GM19397 (cell line): ENCODE results near the gene NOTUM.
"Not testable (repeated sequence)": the region's sequence is repeated elsewhere in the genome, so short reads cannot be mapped to it uniquely, and the experiment has no call there.

Experiments used
- ATAC-seq: cut with Tn5 transposase; IDR thresholded peaks from one replicate; pipeline ENCODE4 v1.9.1; 2021; ENCODE audit warnings: mild to moderate bottlenecking, moderate library complexity; ENCODE audit not compliant: unreplicated experiment

The NOTUM gene

DNA sequence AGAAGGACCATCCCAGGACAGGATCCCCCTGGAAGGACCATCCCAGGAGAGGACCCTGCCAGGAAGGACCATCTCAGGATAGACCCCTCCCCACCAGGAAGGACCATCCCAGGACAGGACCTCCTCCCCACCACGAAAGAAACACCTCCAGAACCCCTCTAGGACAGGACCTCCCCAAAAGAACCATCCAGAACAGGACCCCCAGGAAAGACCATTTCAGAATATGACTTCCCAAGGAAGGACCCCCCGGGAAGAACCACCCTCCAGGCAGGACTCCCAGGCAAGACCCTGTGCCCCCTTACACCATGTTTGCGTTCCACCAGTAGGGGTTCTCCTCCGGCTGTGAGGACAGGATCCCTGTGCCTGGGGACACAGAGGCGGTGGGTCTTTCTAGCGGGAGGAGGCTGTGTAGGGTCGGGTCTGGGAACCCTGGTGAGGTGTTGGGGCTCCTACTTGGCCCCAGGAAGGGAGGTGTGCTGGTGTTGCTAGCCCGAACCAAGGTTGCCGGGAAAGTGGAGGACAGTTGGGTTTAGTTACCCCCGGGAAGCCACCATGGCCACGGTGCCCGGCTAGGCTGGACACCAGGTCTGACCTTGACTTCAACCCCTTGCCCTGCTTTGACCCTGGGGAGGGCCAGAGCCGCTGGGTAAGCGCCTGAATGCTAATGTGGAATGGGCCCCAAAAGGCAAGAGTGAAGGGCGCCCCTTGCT lies 2.2 kb downstream of the NOTUM start:
- no peak for ATAC-seq

DNA sequence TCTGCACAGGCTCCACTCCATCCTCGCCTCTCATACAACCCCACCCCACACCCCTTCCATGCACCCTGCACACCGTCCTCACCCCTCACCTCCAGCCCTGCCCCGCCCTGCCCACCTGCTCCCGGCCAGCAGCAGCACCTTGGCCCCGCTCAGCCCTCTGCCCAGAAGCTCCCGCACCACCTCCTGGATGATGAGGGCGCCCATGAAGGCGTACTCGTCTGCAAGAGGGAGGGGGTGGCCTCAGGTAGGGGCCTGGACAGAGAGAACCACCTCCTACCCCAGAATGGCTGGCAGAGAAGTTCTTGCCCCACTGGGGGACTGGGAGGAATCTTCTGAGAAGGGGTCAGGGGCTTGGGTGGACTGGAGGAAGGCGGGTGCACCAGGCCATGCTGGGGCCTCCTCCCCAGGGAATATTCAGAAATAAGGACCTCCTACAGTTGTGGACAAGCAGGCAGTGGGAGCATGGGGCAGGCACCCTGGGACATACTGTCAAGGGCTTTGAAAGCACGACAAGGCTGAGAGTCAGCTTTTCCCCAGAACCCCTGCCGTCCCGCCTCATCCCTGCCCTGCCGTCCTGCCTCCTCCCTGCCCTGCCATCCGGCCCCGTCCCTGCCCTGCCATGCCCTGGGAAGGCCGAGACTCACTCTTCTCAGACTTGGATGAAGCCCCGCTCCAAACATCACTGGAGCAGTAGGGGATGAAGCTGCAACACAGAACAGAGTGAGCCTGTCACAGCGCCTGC lies 3.1 kb downstream of the NOTUM start:
- no peak for ATAC-seq

DNA sequence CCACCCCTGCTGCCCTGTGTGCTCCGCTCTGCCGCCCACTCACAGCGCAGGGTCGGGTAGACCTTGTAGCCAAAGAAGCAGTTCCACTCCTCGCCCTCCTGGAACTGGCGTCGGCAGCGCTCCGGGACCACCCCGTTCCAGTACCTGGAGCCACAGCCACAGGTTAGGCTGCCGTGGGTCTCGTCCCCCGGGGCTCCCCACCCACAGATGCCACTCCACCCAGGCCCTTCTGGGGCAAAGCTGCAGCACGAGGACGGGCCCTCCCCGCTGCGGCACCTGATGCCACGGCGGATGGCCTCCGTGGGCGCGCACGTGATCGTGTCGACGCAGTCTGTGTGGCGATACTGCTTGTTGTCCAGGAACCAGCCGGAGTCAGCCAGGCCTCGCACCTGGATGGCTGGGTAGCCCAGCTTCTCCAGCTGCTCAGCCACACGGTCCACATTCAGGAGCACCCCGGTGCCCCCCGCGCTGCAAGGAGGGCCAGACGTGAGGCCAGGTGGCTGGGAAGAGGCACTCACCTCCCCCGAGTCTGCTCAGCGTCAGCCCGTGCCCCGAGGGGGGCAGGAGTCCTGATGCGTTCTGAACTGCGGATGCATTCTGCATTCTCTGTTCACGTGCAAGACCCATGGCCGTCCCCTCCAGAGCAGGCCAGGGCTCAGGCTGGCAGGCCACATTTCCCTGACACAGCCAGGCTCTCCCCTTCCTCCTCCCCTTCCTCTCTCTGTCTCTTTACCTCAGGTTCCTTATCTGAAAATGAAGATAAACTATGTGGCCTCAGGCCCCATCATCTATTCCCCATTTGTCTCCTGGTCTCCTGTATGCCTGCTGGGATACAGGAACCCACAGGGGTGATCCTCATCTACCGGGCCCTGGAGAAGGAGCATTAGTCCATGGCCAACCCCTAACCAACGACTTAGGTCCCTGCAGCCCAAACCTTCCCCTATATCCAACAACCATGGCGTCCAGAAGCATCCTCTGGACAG lies 4.1 kb downstream of the NOTUM start:
- ATAC-seq, result no peak

DNA sequence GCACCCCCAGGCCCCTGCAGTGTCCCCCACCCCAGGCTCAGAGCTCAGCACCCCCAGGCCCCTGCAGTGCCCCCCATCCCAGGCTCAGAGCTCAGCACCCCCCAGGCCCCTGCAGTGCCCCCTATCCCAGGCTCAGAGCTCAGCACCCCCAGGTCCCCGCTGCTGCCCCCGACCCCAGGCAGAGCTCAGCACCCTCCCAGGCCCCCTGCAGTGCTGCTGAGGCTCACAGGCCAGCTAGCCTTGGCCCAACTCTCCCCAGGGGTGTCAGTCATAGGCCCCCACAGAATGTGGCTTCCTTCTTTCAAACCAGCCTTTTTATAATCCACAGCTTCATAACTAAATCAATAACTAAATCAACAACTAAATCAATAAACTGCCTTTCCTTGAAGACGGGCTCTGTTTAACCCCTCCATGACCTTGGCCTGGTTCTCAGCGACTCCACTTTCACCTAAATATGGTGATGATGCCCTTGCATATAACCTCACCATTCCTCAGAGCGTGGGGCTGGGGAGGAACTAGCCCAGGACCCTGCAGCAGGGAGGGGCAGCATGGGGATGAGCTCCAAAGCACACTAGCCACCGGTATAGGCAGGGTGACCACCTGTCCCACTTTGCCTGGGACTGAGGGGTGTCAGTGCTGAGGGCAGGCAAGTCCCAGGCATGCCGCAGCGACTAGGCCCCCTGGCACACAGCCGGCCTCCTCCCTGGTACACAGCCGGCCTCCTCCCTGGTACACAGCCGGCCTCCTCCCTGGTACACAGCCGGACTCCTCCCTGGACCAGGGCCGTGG lies 5.0 kb downstream of the NOTUM start:
- no peak for ATAC-seq

DNA sequence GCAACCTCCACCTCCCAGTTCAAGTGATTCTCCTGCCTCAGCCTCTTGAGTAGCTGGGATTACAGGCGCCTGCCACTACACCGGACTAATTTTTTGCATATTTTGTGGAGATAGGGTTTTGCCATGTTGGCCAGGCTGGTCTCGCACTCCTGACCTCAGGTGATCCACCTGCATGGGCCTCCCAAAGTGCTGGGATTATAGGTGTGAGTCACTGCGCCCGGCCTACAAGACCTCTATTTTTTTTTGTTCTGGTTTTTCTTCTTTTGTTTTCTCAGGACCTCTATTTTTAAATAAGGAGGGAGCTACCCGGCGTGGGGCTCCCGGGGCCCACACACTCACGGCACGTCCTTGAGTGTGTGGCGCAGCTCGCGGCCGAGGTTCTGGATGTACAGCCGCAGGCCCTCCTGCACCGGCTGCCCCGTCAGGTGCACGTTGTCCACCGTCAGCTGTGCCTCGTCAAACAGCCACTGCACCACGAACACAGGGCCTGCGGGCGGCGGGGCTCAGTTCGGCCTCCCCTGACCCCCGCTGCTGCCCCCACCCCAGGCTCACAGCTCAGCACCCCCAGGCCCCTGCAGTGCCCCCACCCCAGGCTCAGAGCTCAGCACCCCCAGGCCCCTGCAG lies 5.8 kb downstream of the NOTUM start:
- ATAC-seq, result no peak

DNA sequence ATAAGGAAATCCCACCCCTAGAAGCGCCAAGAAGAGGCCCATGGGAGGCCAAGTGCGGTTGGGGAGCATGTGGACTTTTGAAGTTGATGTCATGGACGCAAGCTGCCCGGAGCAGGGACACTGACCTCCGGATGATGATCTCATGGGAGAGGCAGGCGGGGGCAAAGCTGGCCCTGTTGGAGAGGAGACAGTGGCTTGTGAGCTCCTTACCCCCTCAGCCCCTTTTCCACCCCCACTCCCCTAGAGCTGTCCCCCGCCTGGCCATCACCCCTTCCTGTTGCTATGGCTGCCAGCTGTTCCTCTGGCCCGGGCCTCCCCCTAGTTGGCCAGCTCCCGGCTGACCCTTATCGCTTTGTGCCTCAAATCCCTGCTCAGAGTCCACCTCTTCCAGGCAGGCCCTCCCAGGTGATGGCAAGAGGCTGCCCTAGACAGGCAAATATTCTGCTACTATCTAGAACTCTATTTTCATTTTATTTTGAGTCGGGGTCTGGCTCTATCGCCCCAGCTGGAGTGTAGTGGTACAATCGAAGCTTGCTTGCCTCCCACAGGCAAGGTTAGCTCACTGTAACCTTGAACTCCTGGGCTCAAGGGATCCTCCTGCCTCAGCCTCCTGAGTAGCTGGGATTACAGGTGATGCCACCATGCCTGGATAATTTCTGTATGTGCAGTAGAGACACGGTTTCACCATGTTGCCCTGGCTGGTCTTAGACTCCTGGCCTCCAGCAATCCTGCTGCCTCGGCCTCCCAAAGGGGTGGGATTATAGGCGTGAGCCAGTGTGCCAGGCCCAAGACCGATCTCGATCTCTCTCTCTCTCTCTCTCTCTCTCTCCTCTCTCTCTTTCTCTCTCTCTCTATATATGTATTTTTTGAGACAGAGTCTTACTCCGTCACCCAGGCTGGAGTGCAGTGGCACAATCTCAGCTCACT lies 6.6 kb downstream of the NOTUM start:
- no peak for ATAC-seq

DNA sequence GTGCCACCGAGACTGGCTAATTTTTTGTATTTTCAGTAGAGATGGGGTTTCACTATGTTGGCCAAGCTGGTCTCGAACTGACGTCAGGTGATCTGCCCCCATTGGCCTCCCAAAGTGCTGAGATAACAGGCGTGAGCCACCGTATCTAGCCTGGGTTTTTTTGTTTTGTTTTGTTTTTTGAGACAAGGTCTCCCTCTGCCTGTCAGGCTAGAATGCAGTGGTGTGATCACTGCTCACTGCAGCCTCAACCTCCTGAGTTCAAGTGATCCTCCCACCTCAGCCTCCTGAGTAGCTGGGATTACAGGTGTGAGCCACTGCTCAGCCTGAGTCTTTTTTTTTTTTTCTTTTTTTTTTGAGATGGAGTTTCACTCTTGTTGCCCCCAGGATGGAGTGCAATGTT lies 7.5 kb downstream of the NOTUM start:
- ATAC-seq, result not testable (repeated sequence)

DNA sequence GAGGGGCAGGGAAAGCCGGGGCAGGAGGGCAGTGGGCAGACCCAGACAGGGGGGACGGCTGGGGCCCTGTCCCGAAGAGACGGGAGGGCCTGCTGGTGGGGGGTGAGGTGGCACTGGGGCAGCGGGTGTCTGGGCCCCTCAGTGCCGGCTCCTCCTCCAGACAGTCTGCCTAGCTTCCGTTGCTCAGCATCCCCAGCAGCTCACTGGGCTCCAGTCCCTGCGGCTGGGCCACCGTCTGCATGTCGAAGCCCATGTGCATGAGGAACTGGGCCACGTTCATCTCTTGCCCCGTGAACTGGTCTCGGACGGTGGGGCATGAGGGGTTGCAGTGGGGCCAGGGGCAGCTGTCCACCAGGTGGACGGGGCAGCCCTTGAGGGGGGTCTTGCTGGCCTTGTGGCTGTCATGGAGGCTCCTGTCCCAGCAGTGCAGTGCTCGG lies 8.2 kb downstream of the NOTUM start:
- ATAC-seq, result no peak

DNA sequence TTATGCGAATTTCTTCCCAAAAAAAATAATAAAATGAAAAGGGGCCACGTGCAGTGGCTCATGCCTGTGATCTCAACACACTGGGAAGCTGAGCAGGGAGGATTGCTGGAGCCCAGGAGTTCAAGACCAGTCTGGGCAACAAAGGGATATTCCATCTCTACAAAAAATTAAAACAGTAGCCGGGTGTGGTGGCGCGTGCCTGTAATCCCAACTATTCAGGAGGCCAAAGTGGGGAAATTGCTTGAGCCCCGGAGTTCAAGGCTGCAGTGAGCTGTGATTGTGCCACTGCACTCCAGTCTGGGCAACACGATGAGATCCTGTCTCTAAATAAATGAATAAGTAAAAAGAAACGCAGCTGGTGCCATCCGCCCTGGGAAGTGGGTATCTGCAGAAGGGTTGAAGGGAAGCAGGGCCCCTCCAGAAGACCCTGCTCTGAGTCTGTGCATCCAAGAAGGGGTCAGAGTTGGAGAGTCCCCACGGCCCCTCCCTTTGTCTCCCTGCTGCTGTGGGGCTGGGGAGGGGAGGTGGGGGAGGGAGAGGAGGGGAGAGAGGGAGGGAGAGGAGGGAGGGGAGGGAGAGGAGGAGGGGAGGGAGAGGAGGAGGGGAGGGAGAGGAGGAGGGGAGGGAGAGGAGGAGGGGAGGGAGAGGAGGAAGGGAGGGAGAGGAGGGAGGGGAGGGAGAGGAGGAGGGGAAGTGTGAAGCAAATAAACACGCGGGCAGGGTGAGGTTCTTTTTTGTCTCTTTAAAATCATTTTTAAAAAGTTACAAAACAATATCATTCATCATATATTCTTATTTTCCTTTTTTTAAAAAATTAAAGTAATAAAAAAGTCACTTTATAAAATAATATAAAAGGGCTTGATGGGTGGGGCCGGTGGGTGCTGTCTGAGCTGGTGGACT lies 9.0 kb downstream of the NOTUM start:
- ATAC-seq, result no peak

DNA sequence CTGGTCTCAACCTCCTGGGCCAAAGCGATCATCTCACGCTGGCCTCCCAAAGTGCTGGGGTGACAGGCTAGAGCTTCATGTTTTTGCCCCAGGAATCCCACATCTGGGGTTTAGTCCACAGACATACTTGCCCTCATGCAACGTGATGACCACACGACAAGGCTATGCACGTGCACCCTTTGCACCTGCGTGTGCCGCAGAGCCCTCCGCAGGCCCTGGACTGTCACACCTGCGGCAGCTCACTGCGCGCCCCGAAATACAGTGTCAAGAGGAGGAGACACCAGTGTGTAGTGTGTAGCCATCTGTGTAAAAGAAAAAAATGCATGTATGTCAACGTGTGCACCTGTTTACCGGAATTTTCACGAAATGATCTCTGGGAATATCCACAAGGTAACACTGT lies 10.5 kb downstream of the NOTUM start:
- ATAC-seq, result no peak

DNA sequence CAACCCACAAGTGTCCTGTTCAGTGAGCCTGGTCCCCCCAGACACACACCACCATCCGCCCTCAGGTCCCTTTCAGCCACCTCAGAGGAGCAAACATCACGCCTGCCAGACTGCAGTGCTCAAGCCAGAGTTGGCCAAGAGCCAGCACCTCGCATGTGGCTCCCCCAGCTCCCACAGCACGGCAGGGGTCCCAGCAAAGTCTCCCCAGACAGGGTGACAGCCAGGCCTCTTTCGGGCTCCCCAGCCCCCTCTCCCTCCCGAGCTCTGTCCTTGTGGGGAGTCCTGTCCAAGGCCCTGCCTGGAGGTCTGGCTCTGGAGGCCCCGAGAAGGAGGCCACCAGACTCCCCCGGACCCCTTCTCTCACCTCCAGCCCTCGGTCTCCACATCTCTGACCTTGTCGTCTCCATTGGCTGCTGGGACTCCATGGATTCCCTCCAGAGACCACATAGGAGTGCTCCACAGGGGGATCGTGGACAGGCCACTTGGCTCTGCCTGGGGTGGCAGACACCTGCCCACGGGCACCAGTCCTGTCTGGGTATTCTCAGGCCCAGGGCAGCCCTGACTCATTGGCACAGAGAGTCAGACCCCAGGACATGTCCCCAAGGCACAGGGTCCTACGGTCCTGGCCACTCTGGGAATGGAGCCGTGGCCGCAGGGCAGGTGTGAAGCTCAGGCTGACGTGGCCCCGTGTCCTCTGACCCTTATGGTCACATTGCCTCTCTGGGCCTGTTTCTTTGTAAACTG lies 12.2 kb downstream of the NOTUM start:
- no peak for ATAC-seq

DNA sequence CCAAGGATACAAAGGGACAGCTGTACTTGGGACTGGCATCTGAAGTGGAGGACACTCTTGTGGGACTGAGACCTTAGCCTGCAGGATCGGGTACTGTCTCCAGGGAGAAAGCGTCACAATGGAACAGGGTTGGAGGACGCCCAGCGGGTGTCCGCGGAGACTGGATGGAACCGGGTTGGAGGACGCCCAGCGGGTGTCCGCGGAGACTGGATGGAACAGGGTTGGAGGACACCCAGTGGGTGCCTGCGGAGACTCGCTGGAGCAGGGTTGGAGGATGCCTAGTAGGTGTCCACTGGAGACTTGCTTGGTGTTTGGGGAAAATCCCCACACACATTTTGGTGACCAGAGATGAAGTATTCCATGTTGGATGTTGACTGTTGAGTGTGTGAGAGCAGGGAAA lies 13.8 kb downstream of the NOTUM start, which contains the start of gene MYADML2:
TSS of gene MYADML2 (minus strand) at position 45 of the 400 bp plus-strand sequence. CDS start 5,492 bp downstream, outside the sequence.
- ATAC-seq, result no peak

DNA sequence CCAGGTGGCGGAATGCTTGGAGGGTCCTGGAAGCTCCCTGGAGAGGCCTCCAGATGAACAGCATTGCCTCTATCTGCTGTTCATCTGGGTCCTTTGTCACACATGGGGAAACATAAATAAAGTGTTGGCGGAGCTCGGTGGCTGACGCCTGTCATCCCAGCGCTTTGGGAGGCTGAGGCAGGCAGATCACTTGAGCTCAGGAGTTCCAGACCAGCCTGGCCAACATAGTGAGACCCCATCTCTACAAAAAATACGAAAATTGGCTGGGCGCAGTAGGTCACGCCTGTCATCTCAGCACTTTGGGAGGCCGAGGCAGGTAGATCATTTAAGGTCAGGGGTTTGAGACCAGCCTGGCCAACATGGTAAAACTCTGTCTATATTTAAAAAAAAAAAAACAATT lies 16.1 kb downstream of the NOTUM start:
- no peak for ATAC-seq

DNA sequence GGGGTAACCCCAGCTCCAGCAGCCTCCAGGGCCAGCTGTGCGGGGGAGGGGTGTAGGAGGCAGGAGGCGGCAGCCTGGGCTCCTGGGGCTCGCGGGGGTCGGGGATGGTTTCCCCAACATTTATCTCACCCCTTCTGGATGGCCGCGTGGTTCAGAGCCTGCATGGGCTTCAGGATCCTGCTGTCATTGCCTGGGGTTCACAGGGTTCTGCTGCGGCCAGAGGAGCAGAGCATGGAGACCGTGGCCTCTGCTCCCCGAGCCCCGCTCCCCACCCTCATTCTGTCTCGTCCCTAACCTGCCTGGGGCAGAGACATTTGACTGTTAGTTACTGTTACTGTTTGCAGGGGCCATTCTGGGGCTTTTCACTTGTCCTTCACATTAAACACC lies 18.8 kb downstream of the NOTUM start:
- no peak for ATAC-seq

DNA sequence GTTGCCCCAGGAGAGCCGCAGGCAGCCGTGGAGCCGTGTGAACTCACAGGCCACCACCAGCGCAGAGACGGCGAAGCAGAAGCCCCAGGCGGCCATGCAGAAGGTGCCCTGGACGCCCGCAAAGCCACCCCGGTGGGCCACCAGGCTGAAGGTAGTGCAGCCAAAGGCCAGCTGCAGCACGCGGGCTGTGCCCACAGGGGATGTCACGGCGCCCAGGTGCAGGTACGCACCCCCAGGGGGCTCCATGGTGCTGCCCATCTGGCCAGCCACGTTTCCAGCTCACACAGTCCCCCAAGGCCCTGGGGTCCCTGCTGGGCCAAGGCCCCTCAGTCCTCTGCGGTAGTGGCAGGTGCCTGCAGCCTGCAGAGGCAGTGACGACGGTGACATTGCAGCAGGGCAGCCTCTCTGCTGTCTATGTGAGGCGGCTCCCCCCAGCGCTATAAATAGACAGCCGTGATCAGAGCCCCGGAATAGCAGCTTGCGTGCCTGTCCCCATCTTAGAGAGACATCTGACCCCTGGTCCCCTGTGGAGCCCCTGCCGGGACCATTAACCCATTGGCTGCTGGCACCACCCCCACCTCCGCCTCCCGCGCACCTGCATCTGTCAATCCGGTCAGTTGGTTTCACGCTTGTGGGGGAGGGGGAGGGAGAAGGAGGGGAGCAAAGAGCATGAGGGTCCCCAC lies 19.4 kb downstream of the NOTUM start:
- ATAC-seq, result no peak
